Measurements from ENCODE around the gene ATP13A2. TPM values are rescaled to one million over a fixed set of nuclear protein-coding genes. Genes with fewer than 3 reads are reported as not detected.
A peak's percentile ranks its signal among the peaks of the same experiment; 100 is the strongest.

ATP13A2 gene
- total RNA-seq, 1 donor from 2014 or later: 18.8 TPM

DNA sequence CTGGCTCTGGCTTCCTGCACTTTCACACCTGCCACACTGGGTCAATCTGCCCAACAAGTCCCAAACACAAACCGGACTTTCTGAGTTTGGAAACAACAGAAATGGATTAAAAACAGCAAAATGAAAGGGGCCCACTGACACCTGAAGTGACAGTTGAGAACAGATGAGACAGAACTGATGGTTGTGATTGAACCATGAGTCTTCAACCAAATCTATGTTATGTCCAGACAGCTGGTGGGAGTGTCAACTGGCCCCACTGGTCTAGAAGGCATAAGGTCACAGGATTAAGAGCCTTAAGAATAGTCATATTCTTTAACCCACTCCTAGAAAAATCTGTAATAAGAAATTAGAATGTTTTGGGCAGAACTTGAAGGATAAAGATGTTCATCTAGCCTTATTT lies 13.0 kb upstream of the ATP13A2 start:
- H3K9ac ChIP-seq: no peak overlapping the region
- Mint-ChIP-seq H3K4me3 (no peak overlapping the region), H3K27me3 (ENCODE audit: insufficient read depth, low read depth) (peaks cover 3% of the 10 kb centered on the region), H3K4me1 (peaks cover 5% of the 10 kb centered on the region), H3K9me3 (no peaks in the 10 kb centered on the region), H3K36me3 (peaks cover 29% of the 10 kb centered on the region), H3K27ac (no peak overlapping the region)
- no peak for DNase-seq (ENCODE audit: low spot score)
- peak overlapping the region; percentile 56 for H3K4me2 ChIP-seq
- H2AFZ ChIP-seq (replicated peaks): no peak overlapping the region
- TF ChIP-seq, protein P1, sequence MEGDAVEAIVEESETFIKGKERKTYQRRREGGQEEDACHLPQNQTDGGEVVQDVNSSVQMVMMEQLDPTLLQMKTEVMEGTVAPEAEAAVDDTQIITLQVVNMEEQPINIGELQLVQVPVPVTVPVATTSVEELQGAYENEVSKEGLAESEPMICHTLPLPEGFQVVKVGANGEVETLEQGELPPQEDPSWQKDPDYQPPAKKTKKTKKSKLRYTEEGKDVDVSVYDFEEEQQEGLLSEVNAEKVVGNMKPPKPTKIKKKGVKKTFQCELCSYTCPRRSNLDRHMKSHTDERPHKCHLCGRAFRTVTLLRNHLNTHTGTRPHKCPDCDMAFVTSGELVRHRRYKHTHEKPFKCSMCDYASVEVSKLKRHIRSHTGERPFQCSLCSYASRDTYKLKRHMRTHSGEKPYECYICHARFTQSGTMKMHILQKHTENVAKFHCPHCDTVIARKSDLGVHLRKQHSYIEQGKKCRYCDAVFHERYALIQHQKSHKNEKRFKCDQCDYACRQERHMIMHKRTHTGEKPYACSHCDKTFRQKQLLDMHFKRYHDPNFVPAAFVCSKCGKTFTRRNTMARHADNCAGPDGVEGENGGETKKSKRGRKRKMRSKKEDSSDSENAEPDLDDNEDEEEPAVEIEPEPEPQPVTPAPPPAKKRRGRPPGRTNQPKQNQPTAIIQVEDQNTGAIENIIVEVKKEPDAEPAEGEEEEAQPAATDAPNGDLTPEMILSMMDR (IDR thresholded peaks at IDR 0.05): no peak
- no peak for TF ChIP-seq EZH2phosphoT487 (IDR thresholded peaks at IDR 0.05)
- TF ChIP-seq EZH2 (IDR thresholded peaks at IDR 0.05): no peak
- H4K20me1 ChIP-seq (ENCODE audit: low read depth): no peaks in the 10 kb centered on the region
- peaks cover 25% of the 10 kb centered on the region for H3F3A ChIP-seq (ENCODE audit: low read depth)
- peaks cover 19% of the 10 kb centered on the region for H3K4me1 ChIP-seq
- H3K27ac ChIP-seq: peak overlapping the region; percentile 86
- H3K4me3 ChIP-seq: no peak overlapping the region
- no peaks in the 10 kb centered on the region for H3K79me2 ChIP-seq (ENCODE audit: low read depth)
- H3K9me3 ChIP-seq (ENCODE audit: low read depth): no peaks in the 10 kb centered on the region
- H3K36me3 ChIP-seq: peaks cover 4% of the 10 kb centered on the region
- no peaks in the 10 kb centered on the region for H3K27me3 ChIP-seq

GRCh38 chr1:17023573-17023972 lies 11.8 kb upstream of the ATP13A2 start:
- H3K36me3 Mint-ChIP-seq: peaks cover 36% of the 10 kb centered on the region
- H3K9me3 ChIP-seq (ENCODE audit: low read depth): no peaks in the 10 kb centered on the region
- H3K9ac ChIP-seq: no peak overlapping the region

GRCh38 chr1:17023102-17023501 lies 11.4 kb upstream of the ATP13A2 start:
- peaks cover 37% of the 10 kb centered on the region for H3F3A ChIP-seq (ENCODE audit: low read depth)
- DNase-seq (ENCODE audit: low spot score): peak; percentile 30
- no peaks in the 10 kb centered on the region for H3K79me2 ChIP-seq (ENCODE audit: low read depth)
- no peaks in the 10 kb centered on the region for H4K20me1 ChIP-seq (ENCODE audit: low read depth)
- peaks cover 12% of the 10 kb centered on the region for H3K36me3 ChIP-seq
- no peaks in the 10 kb centered on the region for H3K9me3 ChIP-seq (ENCODE audit: low read depth)
- peaks cover 3% of the 10 kb centered on the region for H3K27me3 Mint-ChIP-seq (ENCODE audit: insufficient read depth, low read depth)
- no peak overlapping the region for H2AFZ ChIP-seq (replicated peaks)
- no peak overlapping the region for H3K4me3 Mint-ChIP-seq
- no peak overlapping the region for H3K9ac ChIP-seq
- peaks cover 19% of the 10 kb centered on the region for H3K4me1 ChIP-seq
- no peaks in the 10 kb centered on the region for H3K9me3 Mint-ChIP-seq
- peaks cover 31% of the 10 kb centered on the region for H3K36me3 Mint-ChIP-seq
- H3K4me2 ChIP-seq: peak overlapping the region; percentile 56
- no peaks in the 10 kb centered on the region for H3K27me3 ChIP-seq
- peaks cover 5% of the 10 kb centered on the region for H3K4me1 Mint-ChIP-seq
- H3K4me3 ChIP-seq: no peak overlapping the region
- TF ChIP-seq EZH2phosphoT487 (IDR thresholded peaks at IDR 0.05) (no peak), EZH2 (IDR thresholded peaks at IDR 0.05) (no peak)
- TF ChIP-seq, protein P1 (IDR thresholded peaks at IDR 0.05): no peak
- peak overlapping the region; percentile 86 for H3K27ac ChIP-seq
- H3K27ac Mint-ChIP-seq: no peak overlapping the region

More at GRCh38 chr1:17023573-17023972, 11.8 kb upstream of the ATP13A2 start:
- Mint-ChIP-seq H3K4me3 (no peak overlapping the region), H3K9me3 (no peaks in the 10 kb centered on the region), H3K4me1 (peaks cover 5% of the 10 kb centered on the region), H3K27me3 (ENCODE audit: insufficient read depth, low read depth) (peaks cover 3% of the 10 kb centered on the region), H3K27ac (peak overlapping the region; percentile 81)
- H3K4me1 ChIP-seq: peaks cover 19% of the 10 kb centered on the region
- peak overlapping the region; percentile 86 for H3K27ac ChIP-seq
- no peak overlapping the region for H2AFZ ChIP-seq (replicated peaks)
- peaks cover 32% of the 10 kb centered on the region for H3F3A ChIP-seq (ENCODE audit: low read depth)
- TF ChIP-seq, protein P1 (IDR thresholded peaks at IDR 0.05): peak; percentile 52
- TF ChIP-seq EZH2 (IDR thresholded peaks at IDR 0.05) (no peak), EZH2phosphoT487 (IDR thresholded peaks at IDR 0.05) (no peak)
- no peak overlapping the region for H3K4me3 ChIP-seq
- no peaks in the 10 kb centered on the region for H3K27me3 ChIP-seq
- H4K20me1 ChIP-seq (ENCODE audit: low read depth): no peaks in the 10 kb centered on the region
- H3K4me2 ChIP-seq: peak overlapping the region; percentile 56
- peaks cover 12% of the 10 kb centered on the region for H3K36me3 ChIP-seq
- H3K79me2 ChIP-seq (ENCODE audit: low read depth): no peaks in the 10 kb centered on the region
- DNase-seq (ENCODE audit: low spot score): peak; percentile 64

Data from neural progenitor cell (in vitro differentiated cells).